CD4-positive, alpha-beta T cell (primary cell): ENCODE results near the gene CENPA. TPM values are rescaled to one million over a fixed set of nuclear protein-coding genes. Genes with fewer than 3 reads are reported as not detected.

Source experiments
- ATAC-seq: fragments of 200-7000 bp; cut with Tn5 transposase; one replicate; pipeline ENCODE4 v1.10.0; 2022; ENCODE audit warnings: mild to moderate bottlenecking; ENCODE audit not compliant: poor library complexity
- CTCF ChIA-PET: fragments of 350-600 bp; sonication (Branson Sonifier 250); formaldehyde crosslinking; loops from one replicate; lab custom pipeline; 2021; ENCODE audit warnings: antibody characterized with exemption, inconsistent platforms; lab: Charles Lee
- POLR2A ChIA-PET: fragments of 350-600 bp; sonication (Branson Sonifier 250); formaldehyde crosslinking; loops from one replicate; lab custom pipeline; 2021; ENCODE audit warnings: antibody characterized with exemption, inconsistent platforms; lab: Charles Lee
- DNase-seq, 14 experiments: peaks; one replicate each; pipeline ENCODE4 v3.0.0-alpha.2; 2013 to 2020; ENCODE audit warnings: mixed read lengths in 2 of 14
- H3K27ac ChIP-seq, 2 donors: one replicate each; pipeline versions ENCODE4 v1.5.1 to v1.7.0; 2013; ENCODE audit warnings: low read length in 2 of 2, low read depth in 1 of 2, mild to moderate bottlenecking in 1 of 2
- H3K27me3 ChIP-seq, 2 experiments: 1 replicate in 1 of 2; 2 replicates in 1 of 2; pipeline versions ENCODE4 v1.6.1 to v1.7.0; 2013; ENCODE audit warnings: low read length in 2 of 2, control low read depth in 1 of 2, mild to moderate bottlenecking in 1 of 2, moderate library complexity in 1 of 2; ENCODE audit not compliant: insufficient read depth in 2 of 2, control insufficient read depth in 1 of 2
- H3K36me3 ChIP-seq: one replicate; pipeline ENCODE4 v1.6.1; 2013; ENCODE audit warnings: low read length, control low read depth; ENCODE audit not compliant: insufficient read depth
- H3K4me1 ChIP-seq: one replicate; pipeline ENCODE4 v1.6.1; 2013; ENCODE audit warnings: low read length, control low read depth; ENCODE audit not compliant: insufficient read depth
- H3K4me3 ChIP-seq: one replicate; pipeline ENCODE4 v1.5.1; 2013; ENCODE audit warnings: mild to moderate bottlenecking, low read length, moderate library complexity
- H3K9me3 ChIP-seq, 2 experiments: 1 replicate in 1 of 2; 2 replicates in 1 of 2; pipeline versions ENCODE4 v1.6.1 to v1.7.0; 2013; ENCODE audit warnings: low read length in 2 of 2, mild to moderate bottlenecking in 2 of 2, control low read depth in 1 of 2, moderate library complexity in 1 of 2; ENCODE audit not compliant: control insufficient read depth in 1 of 2, insufficient read depth in 1 of 2
- H3K27ac Mint-ChIP-seq: one replicate; pipeline ENCODE4 v1.8.0; 2020; ENCODE audit warnings: mixed read lengths
- H3K27me3 Mint-ChIP-seq: one replicate; pipeline ENCODE4 v1.8.0; 2021; ENCODE audit warnings: mixed read lengths
- H3K36me3 Mint-ChIP-seq: one replicate; pipeline ENCODE4 v1.8.0; 2021; ENCODE audit warnings: low read depth, mixed read lengths
- H3K4me1 Mint-ChIP-seq: one replicate; pipeline ENCODE4 v1.8.0; 2021; ENCODE audit warnings: low read depth, mixed read lengths
- H3K4me3 Mint-ChIP-seq: one replicate; pipeline ENCODE4 v1.8.0; 2020; ENCODE audit warnings: mild to moderate bottlenecking, mixed read lengths
- H3K9me3 Mint-ChIP-seq: one replicate; pipeline ENCODE4 v1.8.0; 2020; ENCODE audit warnings: mixed read lengths
- intact Hi-C, 2 experiments: fragments of 100-400 bp; cut with DNase I in 1 of 2; cut with micrococcal nuclease in 1 of 2; formaldehyde crosslinking; loops; one replicate each; pipeline versions ENCODE4 v1.15.1 to v1.9.0; 2023 to 2025; cut with DNase I, micrococcal nuclease
- total RNA-seq, 174 experiments: library from RNA in 2 of 174; stranded (reverse) in 2 of 174; gene quantifications; one replicate each; pipeline ENCODE4 v1.2.3 and lab custom pipeline; 2021 to 2026
- TF ChIP-seq, protein P1 (sequence below): fragments of 200-600 bp; IDR thresholded peaks from one replicate; pipeline ENCODE4 v1.8.0; 2022; ENCODE audit warnings: antibody characterized with exemption, mild to moderate bottlenecking

The CENPA gene
- total RNA-seq, 2 experiments from 2014 or later = 1.0 to 1.1 TPM

DNA sequence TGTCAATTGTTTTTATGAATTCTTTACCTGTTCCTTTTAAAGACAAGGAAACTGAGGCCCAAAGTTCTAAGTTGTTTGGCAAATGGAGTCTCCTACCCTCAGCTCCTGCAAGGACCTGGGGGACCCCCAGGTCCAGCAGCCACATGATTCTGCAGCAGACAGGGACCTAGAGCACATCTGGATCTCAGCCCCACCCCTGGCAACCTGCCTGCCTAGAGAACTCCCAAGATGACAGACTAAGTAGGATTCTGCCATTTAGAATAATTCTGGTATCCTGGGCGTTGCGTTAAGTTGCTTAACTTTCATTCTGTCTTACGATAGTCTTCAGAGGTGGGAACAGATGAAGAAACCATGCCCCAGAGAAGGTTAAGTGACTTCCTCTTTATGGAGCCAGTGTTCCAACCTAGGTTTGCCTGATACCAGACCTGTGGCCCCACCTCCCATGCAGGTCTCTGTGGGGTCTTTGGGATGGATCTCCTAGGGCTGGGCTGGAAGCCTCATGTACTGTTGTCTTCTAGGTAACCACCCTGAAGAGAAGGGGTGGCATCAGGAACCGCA lies 5.6 kb upstream of the CENPA start:
- ChIA-PET POLR2A (no interaction called here), CTCF (no interaction called here)
- no peak overlapping the region for H3K27ac ChIP-seq
- no peaks in the 10 kb centered on the region for H3K9me3 Mint-ChIP-seq
- intact Hi-C loops = loop anchor here in 1 of 2 experiments (10.0 kb wide), 4 partner anchors 435 to 1105 kb away; partner anchors contain the start of genes ADGRF3, ATRAID, CAD and DTNB
- H3K4me1 ChIP-seq = peaks cover 4% of the 10 kb centered on the region
- no peak for DNase-seq
- no peak for ATAC-seq
- H3K27me3 Mint-ChIP-seq = no peaks in the 10 kb centered on the region
- TF ChIP-seq, protein P1, sequence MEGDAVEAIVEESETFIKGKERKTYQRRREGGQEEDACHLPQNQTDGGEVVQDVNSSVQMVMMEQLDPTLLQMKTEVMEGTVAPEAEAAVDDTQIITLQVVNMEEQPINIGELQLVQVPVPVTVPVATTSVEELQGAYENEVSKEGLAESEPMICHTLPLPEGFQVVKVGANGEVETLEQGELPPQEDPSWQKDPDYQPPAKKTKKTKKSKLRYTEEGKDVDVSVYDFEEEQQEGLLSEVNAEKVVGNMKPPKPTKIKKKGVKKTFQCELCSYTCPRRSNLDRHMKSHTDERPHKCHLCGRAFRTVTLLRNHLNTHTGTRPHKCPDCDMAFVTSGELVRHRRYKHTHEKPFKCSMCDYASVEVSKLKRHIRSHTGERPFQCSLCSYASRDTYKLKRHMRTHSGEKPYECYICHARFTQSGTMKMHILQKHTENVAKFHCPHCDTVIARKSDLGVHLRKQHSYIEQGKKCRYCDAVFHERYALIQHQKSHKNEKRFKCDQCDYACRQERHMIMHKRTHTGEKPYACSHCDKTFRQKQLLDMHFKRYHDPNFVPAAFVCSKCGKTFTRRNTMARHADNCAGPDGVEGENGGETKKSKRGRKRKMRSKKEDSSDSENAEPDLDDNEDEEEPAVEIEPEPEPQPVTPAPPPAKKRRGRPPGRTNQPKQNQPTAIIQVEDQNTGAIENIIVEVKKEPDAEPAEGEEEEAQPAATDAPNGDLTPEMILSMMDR = no peak
- no peaks in the 10 kb centered on the region for H3K9me3 ChIP-seq
- peaks cover 1% of the 10 kb centered on the region for H3K4me1 Mint-ChIP-seq
- peaks cover 61% of the 10 kb centered on the region for H3K36me3 Mint-ChIP-seq
- no peak overlapping the region for H3K27ac Mint-ChIP-seq
- H3K27me3 ChIP-seq = no peaks in the 10 kb centered on the region
- H3K36me3 ChIP-seq = peaks cover 50% of the 10 kb centered on the region
- H3K4me3 Mint-ChIP-seq = no peak overlapping the region
- H3K4me3 ChIP-seq = no peak overlapping the region

DNA sequence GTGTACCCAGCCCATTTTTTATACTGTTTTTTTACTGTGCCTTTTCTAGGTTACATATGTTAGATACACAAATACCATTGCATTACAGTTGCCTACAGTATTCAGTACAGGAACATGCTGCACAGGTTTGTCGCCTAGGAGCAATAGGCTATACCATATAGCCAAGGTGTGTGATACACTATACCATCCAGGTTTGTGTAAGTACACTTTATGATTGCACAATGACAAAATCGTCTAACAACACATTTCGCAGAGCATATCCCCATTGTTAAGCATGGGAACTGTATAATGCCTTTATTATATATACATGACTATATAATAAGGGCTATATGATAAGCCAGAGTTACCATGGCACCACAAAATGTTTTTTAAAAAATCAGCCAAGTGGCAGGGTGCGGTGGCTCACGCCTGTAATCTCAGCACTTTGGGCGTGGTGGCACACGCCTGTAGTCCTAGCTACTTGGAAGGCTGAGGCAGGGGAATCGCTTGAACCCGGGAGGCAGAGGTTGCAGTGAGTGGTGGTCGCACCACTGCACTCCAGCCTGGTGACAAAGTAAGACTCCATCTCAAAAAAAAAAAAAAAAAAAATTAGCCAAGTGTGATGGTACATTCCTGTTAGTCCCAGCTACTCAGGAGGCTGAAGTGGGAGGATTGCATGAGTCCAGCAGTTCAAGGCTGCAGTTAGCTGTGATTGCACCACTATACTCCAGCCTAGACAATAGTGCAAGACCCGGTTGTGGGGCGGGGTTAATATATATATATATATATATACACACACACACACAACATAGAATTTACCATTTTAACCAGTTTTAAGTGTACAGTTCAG lies 2.8 kb upstream of the CENPA start:
- Mint-ChIP-seq H3K4me3 (peak overlapping the region; percentile 54), H3K27me3 (peaks cover 9% of the 10 kb centered on the region), H3K27ac (peak overlapping the region; percentile 53), H3K36me3 (peaks cover 33% of the 10 kb centered on the region), H3K9me3 (no peaks in the 10 kb centered on the region), H3K4me1 (peaks cover 11% of the 10 kb centered on the region)
- Histone ChIP-seq H3K4me3 (no peak overlapping the region), H3K27me3 (no peaks in the 10 kb centered on the region), H3K9me3 (no peaks in the 10 kb centered on the region), H3K4me1 (peaks cover 19% of the 10 kb centered on the region), H3K36me3 (peaks cover 24% of the 10 kb centered on the region), H3K27ac (no peak overlapping the region)
- TF ChIP-seq, protein P1 = no peak
- no peak for ATAC-seq
- ChIA-PET CTCF (interaction anchor here (1.2 kb wide), 1 partner anchor 18 kb away, joined by 4 read pairs; no protein-coding TSS in a partner anchor), POLR2A (interaction anchor here (1.4 kb wide), 1 partner anchor 12 kb away, joined by 5 read pairs; no protein-coding TSS in a partner anchor)
- intact Hi-C loops = loop anchor here in 1 of 2 experiments (10.0 kb wide), 4 partner anchors 432 to 1108 kb away; partner anchors contain the start of genes ADGRF3, ATRAID, CAD and DTNB
- DNase-seq = no peak

DNA sequence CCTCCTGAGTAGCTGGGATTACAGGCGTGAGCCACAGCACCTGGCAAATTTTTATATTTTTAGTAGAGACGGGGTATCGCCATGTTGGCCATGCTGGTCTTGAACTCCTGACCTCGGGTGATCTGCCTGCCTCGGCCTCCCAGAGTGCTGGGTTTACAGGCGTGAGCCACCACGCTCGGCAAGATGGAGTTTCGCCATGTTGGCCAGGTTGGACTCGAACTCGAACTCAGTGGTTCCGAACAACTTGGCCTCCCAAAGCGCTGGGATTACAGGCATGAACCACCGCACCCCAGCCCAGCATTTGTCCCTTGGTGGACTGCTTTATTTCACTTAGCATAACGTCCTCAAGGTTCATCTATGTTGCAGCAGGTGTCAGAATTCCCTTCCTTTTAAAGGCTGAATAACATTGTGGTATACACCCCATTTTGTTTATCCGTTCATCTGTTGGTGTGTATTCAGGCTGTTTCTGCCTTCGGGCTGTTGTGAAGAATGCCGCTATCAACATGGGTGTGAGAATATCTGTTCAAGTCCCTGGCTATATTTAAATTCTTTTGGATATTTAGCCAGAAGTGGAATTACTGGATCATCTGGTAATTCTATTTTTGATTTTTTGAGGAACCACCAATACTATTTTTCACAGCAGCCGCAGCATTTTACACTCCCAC lies 1.2 kb upstream of the CENPA start:
- ChIA-PET CTCF (interaction anchor here (0.6 kb wide), 1 partner anchor 17 kb away, joined by 3 read pairs; no protein-coding TSS in a partner anchor), POLR2A (no interaction called here)
- Mint-ChIP-seq H3K4me3 (peak overlapping the region; percentile 87), H3K27me3 (peaks cover 23% of the 10 kb centered on the region), H3K9me3 (no peaks in the 10 kb centered on the region), H3K36me3 (peaks cover 18% of the 10 kb centered on the region), H3K27ac (peak overlapping the region; percentile 85), H3K4me1 (peaks cover 11% of the 10 kb centered on the region)
- no peak for DNase-seq
- Histone ChIP-seq H3K9me3 (no peaks in the 10 kb centered on the region), H3K4me1 (peaks cover 19% of the 10 kb centered on the region), H3K36me3 (peaks cover 10% of the 10 kb centered on the region), H3K27ac (no peak overlapping the region), H3K27me3 (no peaks in the 10 kb centered on the region), H3K4me3 (peak overlapping the region; percentile 65)
- TF ChIP-seq, protein P1 = no peak
- ATAC-seq = no peak
- intact Hi-C loops = loop anchor here (1.0 to 10.0 kb wide), 5 partner anchors 20 to 1110 kb away; partner anchors contain the start of genes SLC35F6 (in 2 of the 2), ADGRF3 (in 1 of the 2), ATRAID (in 1 of the 2) and CAD (in 1 of the 2)
